Astrocyte (in vitro differentiated cells and primary cell): ENCODE results near the gene NDUFA3. TPM values are rescaled to one million over a fixed set of nuclear protein-coding genes. Genes with fewer than 3 reads are reported as not detected.

Source experiments
- DNase-seq: peaks from one replicate; pipeline ENCODE4 v3.0.0-alpha.2; 2010; ENCODE audit warnings: low read depth
- FAIRE-seq: peaks from 2 replicates; lab custom pipeline; 2011; peaks lifted over from hg19 to GRCh38; lab: Jason Lieb, UNC
- H2AFZ ChIP-seq: 2 replicates; pipeline ENCODE4 v1.6.0; 2012; ENCODE audit warnings: low read depth, low read length, inconsistent platforms
- H3K27ac ChIP-seq: 2 replicates; pipeline ENCODE4 v1.5.1; 2011; ENCODE audit warnings: low read depth, low read length, inconsistent platforms
- H3K27me3 ChIP-seq: 2 replicates; pipeline ENCODE4 v1.6.0; 2011; ENCODE audit warnings: low read length, inconsistent platforms; ENCODE audit not compliant: insufficient read depth
- H3K36me3 ChIP-seq: 2 replicates; pipeline ENCODE4 v1.5.1; 2011; ENCODE audit warnings: low read length, inconsistent platforms; ENCODE audit not compliant: insufficient read depth
- H3K4me1 ChIP-seq: 2 replicates; pipeline ENCODE4 v1.5.1; 2011; ENCODE audit warnings: low read length, inconsistent platforms; ENCODE audit not compliant: insufficient read depth
- H3K4me2 ChIP-seq: 2 replicates; pipeline ENCODE4 v1.6.0; 2012; ENCODE audit warnings: low read length, inconsistent platforms
- H3K4me3 ChIP-seq: 2 replicates; pipeline ENCODE4 v1.5.1; 2011; ENCODE audit warnings: low read depth, mild to moderate bottlenecking, low read length, inconsistent platforms; ENCODE audit not compliant: insufficient read depth
- H3K79me2 ChIP-seq: 2 replicates; pipeline ENCODE4 v1.6.0; 2012; ENCODE audit warnings: mild to moderate bottlenecking, low read length, inconsistent platforms; ENCODE audit not compliant: insufficient read depth
- H3K9ac ChIP-seq: 2 replicates; pipeline ENCODE4 v1.6.0; 2012; ENCODE audit warnings: mild to moderate bottlenecking, low read length, inconsistent platforms
- H3K9me3 ChIP-seq: 2 replicates; pipeline ENCODE4 v1.5.1; 2012; ENCODE audit warnings: low read depth, mild to moderate bottlenecking, low read length, inconsistent platforms; ENCODE audit not compliant: insufficient read depth
- H4K20me1 ChIP-seq: 2 replicates; pipeline ENCODE4 v1.6.0; 2012; ENCODE audit warnings: low read length, inconsistent platforms; ENCODE audit not compliant: insufficient read depth
- H3K27ac Mint-ChIP-seq: one replicate; pipeline ENCODE4 v1.8.0; 2021; ENCODE audit warnings: mild to moderate bottlenecking, mixed read lengths; ENCODE audit not compliant: unreplicated experiment
- H3K27me3 Mint-ChIP-seq: one replicate; pipeline ENCODE4 v1.8.0; 2021; ENCODE audit warnings: low read depth, mixed read lengths; ENCODE audit not compliant: unreplicated experiment
- H3K36me3 Mint-ChIP-seq: one replicate; pipeline ENCODE4 v1.8.0; 2021; ENCODE audit warnings: low read depth, mixed read lengths; ENCODE audit not compliant: unreplicated experiment
- H3K4me1 Mint-ChIP-seq: one replicate; pipeline ENCODE4 v1.8.0; 2021; ENCODE audit warnings: low read depth, mixed read lengths; ENCODE audit not compliant: unreplicated experiment
- H3K4me3 Mint-ChIP-seq: one replicate; pipeline ENCODE4 v1.8.0; 2021; ENCODE audit warnings: mild to moderate bottlenecking, moderate library complexity, mixed read lengths; ENCODE audit not compliant: unreplicated experiment
- H3K9me3 Mint-ChIP-seq: one replicate; pipeline ENCODE4 v1.8.0; 2021; ENCODE audit warnings: mild to moderate bottlenecking, mixed read lengths; ENCODE audit not compliant: unreplicated experiment
- CTCF ChIP-seq: IDR thresholded peaks from 2 replicates; pipeline ENCODE4 v1.5.1; 2011; ENCODE audit warnings: low read depth, mild to moderate bottlenecking, inconsistent platforms, low read length, moderate library complexity; ENCODE audit not compliant: insufficient read depth
- EZH2 ChIP-seq: IDR thresholded peaks from 2 replicates; pipeline ENCODE4 v1.6.1; 2012; ENCODE audit warnings: mild to moderate bottlenecking, low read length, inconsistent platforms; ENCODE audit not compliant: insufficient read depth
- total RNA-seq: library from RNA; stranded (reverse); gene quantifications from 2 replicates; pipeline ENCODE4 v1.2.1, GENCODE V29; 2021

The NDUFA3 gene
- total RNA-seq, 1 donor from 2014 or later, result 99.2 TPM

GRCh38 chr19:54148158-54148557, 45.5 kb downstream of the NDUFA3 start:
- peaks cover 2% of the 10 kb centered on the region for H3K4me1 ChIP-seq
- H3K27ac ChIP-seq, result no peak overlapping the region
- Mint-ChIP-seq H3K27ac (no peak overlapping the region), H3K36me3 (peaks cover 31% of the 10 kb centered on the region), H3K4me3 (no peak overlapping the region), H3K27me3 (no peaks in the 10 kb centered on the region), H3K9me3 (no peaks in the 10 kb centered on the region), H3K4me1 (no peaks in the 10 kb centered on the region)
- no peaks in the 10 kb centered on the region for H3K27me3 ChIP-seq
- H4K20me1 ChIP-seq, result peaks cover 68% of the 10 kb centered on the region
- H3K36me3 ChIP-seq, result peaks cover 45% of the 10 kb centered on the region
- H3K4me3 ChIP-seq, result no peak overlapping the region
- H2AFZ ChIP-seq, result no peak overlapping the region
- TF ChIP-seq EZH2, result no peak
- TF ChIP-seq CTCF, result no peak
- FAIRE-seq, result no peak
- H3K4me2 ChIP-seq, result no peak overlapping the region
- no peaks in the 10 kb centered on the region for H3K9me3 ChIP-seq
- H3K9ac ChIP-seq, result no peak overlapping the region
- DNase-seq, result no peak
- peaks cover 12% of the 10 kb centered on the region for H3K79me2 ChIP-seq

GRCh38 chr19:54149021-54149812, 46.6 kb downstream of the NDUFA3 start:
- no peaks in the 10 kb centered on the region for H3K9me3 ChIP-seq
- H3K27ac ChIP-seq, result no peak overlapping the region
- no peak overlapping the region for H3K4me2 ChIP-seq
- H3K9ac ChIP-seq, result no peak overlapping the region
- Mint-ChIP-seq H3K9me3 (no peaks in the 10 kb centered on the region), H3K27ac (no peak overlapping the region), H3K4me3 (no peak overlapping the region), H3K27me3 (no peaks in the 10 kb centered on the region), H3K4me1 (peaks cover 1% of the 10 kb centered on the region), H3K36me3 (peaks cover 32% of the 10 kb centered on the region)
- peaks cover 6% of the 10 kb centered on the region for H3K4me1 ChIP-seq
- TF ChIP-seq CTCF (no peak), EZH2 (no peak)
- no peak overlapping the region for H2AFZ ChIP-seq
- FAIRE-seq, result no peak
- H3K36me3 ChIP-seq, result peaks cover 45% of the 10 kb centered on the region
- DNase-seq, result no peak
- H4K20me1 ChIP-seq, result peaks cover 69% of the 10 kb centered on the region
- H3K4me3 ChIP-seq, result no peak overlapping the region
- H3K27me3 ChIP-seq, result no peaks in the 10 kb centered on the region
- H3K79me2 ChIP-seq, result peaks cover 10% of the 10 kb centered on the region
